GM12892 (cell line): ENCODE data around the gene EPHB4.

Experiments used
- DNase-seq: peaks from one replicate; pipeline ENCODE4 v3.0.0; 2011; ENCODE audit not compliant: insufficient read length
- FAIRE-seq: peaks from 2 replicates; lab custom pipeline; 2011; peaks lifted over from hg19 to GRCh38; lab: Jason Lieb, UNC
- POLR2A ChIP-seq: IDR thresholded peaks from 2 replicates; pipeline ENCODE4 v1.6.1; 2011; ENCODE audit warnings: low read depth, low read length, control low read depth
- POLR2AphosphoS5 ChIP-seq: IDR thresholded peaks from 2 replicates; pipeline ENCODE4 v1.6.1; 2011; ENCODE audit warnings: low read depth, low read length, control low read depth
- TAF1 ChIP-seq: IDR thresholded peaks from 2 replicates; pipeline ENCODE4 v1.6.1; 2011; ENCODE audit warnings: low read depth, mild to moderate bottlenecking, control low read depth, low read length, borderline replicate concordance

The EPHB4 gene

GRCh38 chr7:100793806-100794660 lies 33.3 kb downstream of the EPHB4 start:
- TF ChIP-seq POLR2A (no peak), POLR2AphosphoS5 (no peak), TAF1 (no peak)
- DNase-seq (no peak), FAIRE-seq (no peak)

GRCh38 chr7:100791881-100792666 lies 35.2 kb downstream of the EPHB4 start:
- TF ChIP-seq POLR2AphosphoS5 (no peak), TAF1 (no peak), POLR2A (no peak)
- DNase-seq (no peak), FAIRE-seq (no peak)

- TF ChIP-seq POLR2A (no peak), TAF1 (no peak), POLR2AphosphoS5 (no peak)
- DNase-seq (no peak), FAIRE-seq (no peak)
Measured at GRCh38 chr7:100789055-100789454, 38.3 kb downstream of the EPHB4 start.

GRCh38 chr7:100786323-100786722 lies 41.0 kb downstream of the EPHB4 start:
- DNase-seq (no peak), FAIRE-seq (no peak)
- no peak for TF ChIP-seq TAF1
- no peak for TF ChIP-seq POLR2A
- TF ChIP-seq POLR2AphosphoS5 = no peak

- no peak for FAIRE-seq
Measured at GRCh38 chr7:100785878-100786277, 41.4 kb downstream of the EPHB4 start.

GRCh38 chr7:100783804-100784203 lies 43.5 kb downstream of the EPHB4 start:
- TF ChIP-seq POLR2AphosphoS5 (no peak), POLR2A (no peak), TAF1 (no peak)
- FAIRE-seq = no peak
- no peak for DNase-seq

More at GRCh38 chr7:100785878-100786277, 41.4 kb downstream of the EPHB4 start:
- no peak for TF ChIP-seq POLR2A
- TF ChIP-seq TAF1 = no peak
- no peak for TF ChIP-seq POLR2AphosphoS5
- no peak for DNase-seq

GRCh38 chr7:100781255-100781654 lies 46.1 kb downstream of the EPHB4 start:
- FAIRE-seq (no peak), DNase-seq (no peak)

GRCh38 chr7:100779359-100779758 lies 48.0 kb downstream of the EPHB4 start:
- TF ChIP-seq POLR2AphosphoS5 = no peak
- no peak for TF ChIP-seq TAF1
- no peak for TF ChIP-seq POLR2A
- FAIRE-seq (no peak), DNase-seq (no peak)

More at GRCh38 chr7:100781255-100781654, 46.1 kb downstream of the EPHB4 start:
- no peak for TF ChIP-seq POLR2AphosphoS5
- no peak for TF ChIP-seq TAF1
- no peak for TF ChIP-seq POLR2A

GRCh38 chr7:100778061-100778621 lies 49.2 kb downstream of the EPHB4 start:
- DNase-seq = no peak
- TF ChIP-seq TAF1 (no peak), POLR2AphosphoS5 (no peak), POLR2A (no peak)
- no peak for FAIRE-seq

GRCh38 chr7:100773491-100773890 lies 53.8 kb downstream of the EPHB4 start:
- no peak for FAIRE-seq
- TF ChIP-seq POLR2A = no peak
- no peak for TF ChIP-seq POLR2AphosphoS5
- no peak for TF ChIP-seq TAF1
- no peak for DNase-seq

- no peak for FAIRE-seq
- TF ChIP-seq POLR2AphosphoS5 (no peak), POLR2A (no peak), TAF1 (no peak)
- DNase-seq = no peak
Measured at GRCh38 chr7:100768784-100769183, 58.5 kb downstream of the EPHB4 start.

GRCh38 chr7:100765250-100765649 lies 62.1 kb downstream of the EPHB4 start:
- DNase-seq = no peak
- no peak for FAIRE-seq
- TF ChIP-seq POLR2A = no peak
- TF ChIP-seq POLR2AphosphoS5 = no peak
- TF ChIP-seq TAF1 = no peak
